Neural cell (in vitro differentiated cells): Measurements from ENCODE around the gene CNOT4. TPM values are rescaled to one million over a fixed set of nuclear protein-coding genes. Genes with fewer than 3 reads are reported as not detected.

Experiments
- H2AFZ ChIP-seq: fragments of 200-600, 300-800 bp; sonication (generic), shearing (Covaris generic); 2 replicates; pipeline ENCODE4 v1.6.0; 2014; ENCODE audit warnings: low read depth, mild to moderate bottlenecking, antibody characterized with exemption, low read length, moderate library complexity
- H3F3A ChIP-seq: fragments of 200-600 bp; shearing (Covaris generic); 2 replicates; pipeline ENCODE4 v1.6.1; 2016; ENCODE audit warnings: mild to moderate bottlenecking, moderate library complexity, mixed read lengths, antibody characterized with exemption, low read length; ENCODE audit not compliant: insufficient read depth, poor library complexity, severe bottlenecking
- H3K27ac ChIP-seq: fragments of 200-600, 300-800 bp; sonication (generic), shearing (Covaris generic); 2 replicates; pipeline ENCODE4 v1.5.1; 2014; ENCODE audit warnings: mild to moderate bottlenecking, low read length, moderate library complexity
- H3K27me3 ChIP-seq: fragments of 300-800, 200-600 bp; sonication (generic), shearing (Covaris generic); 2 replicates; pipeline ENCODE4 v1.6.0; 2014; ENCODE audit warnings: mild to moderate bottlenecking, low read depth, low read length, moderate library complexity; ENCODE audit not compliant: insufficient read depth
- H3K36me3 ChIP-seq: fragments of 300-800, 200-600 bp; sonication (generic), shearing (Covaris generic); 2 replicates; pipeline ENCODE4 v1.5.1; 2014; ENCODE audit warnings: mild to moderate bottlenecking, antibody characterized with exemption, low read length, moderate library complexity; ENCODE audit not compliant: insufficient read depth
- H3K4me2 ChIP-seq: fragments of 300-800, 200-600 bp; sonication (generic), shearing (Covaris generic); 2 replicates; pipeline ENCODE4 v1.6.0; 2014; ENCODE audit warnings: mild to moderate bottlenecking, low read length
- H3K4me3 ChIP-seq: fragments of 300-800, 200-600 bp; sonication (generic), shearing (Covaris generic); 2 replicates; pipeline ENCODE4 v1.5.1; 2014; ENCODE audit warnings: mild to moderate bottlenecking, low read length, moderate library complexity
- H3K79me2 ChIP-seq: fragments of 200-600 bp; shearing (Covaris generic); replicated peaks from 2 replicates; pipeline ENCODE4 v1.6.0; 2014; ENCODE audit warnings: mild to moderate bottlenecking, low read length, moderate library complexity; ENCODE audit not compliant: insufficient read depth
- H3K9ac ChIP-seq: fragments of 300-800, 200-600 bp; sonication (generic), shearing (Covaris generic); 2 replicates; pipeline ENCODE4 v1.6.1; 2016; ENCODE audit warnings: mild to moderate bottlenecking, low read length, mixed read lengths
- H3K9me2 ChIP-seq: fragments of 200-600 bp; shearing (Covaris generic); 2 replicates; pipeline ENCODE4 v1.6.1; 2016; ENCODE audit warnings: mild to moderate bottlenecking, low read length, mixed read lengths; ENCODE audit not compliant: insufficient read depth
- H3K9me3 ChIP-seq: fragments of 200-600, 300-800 bp; sonication (generic), shearing (Covaris generic); 2 replicates; pipeline ENCODE4 v1.6.1; 2016; ENCODE audit warnings: mild to moderate bottlenecking, mixed run types, low read length, moderate library complexity, mixed read lengths
- H4K20me1 ChIP-seq: fragments of 200-600 bp; shearing (Covaris generic); 2 replicates; pipeline ENCODE4 v1.6.1; 2016; ENCODE audit warnings: mild to moderate bottlenecking, mixed run types; ENCODE audit not compliant: insufficient read depth
- CTCF ChIP-seq: fragments of 450-650 bp; IDR thresholded peaks from 2 replicates; pipeline ENCODE4 v1.5.1; 2014; ENCODE audit warnings: antibody characterized with exemption, mild to moderate bottlenecking, moderate library complexity; ENCODE audit not compliant: poor library complexity, severe bottlenecking
- EP300 ChIP-seq: fragments of 450-650 bp; conservative IDR thresholded peaks from 2 replicates; pipeline ENCODE4 v1.6.1; 2014; ENCODE audit warnings: antibody characterized with exemption, mild to moderate bottlenecking, moderate library complexity; ENCODE audit not compliant: poor library complexity, severe bottlenecking
- EZH2 ChIP-seq: fragments of 200-600, 300-800 bp; shearing (Covaris generic), sonication (generic); IDR thresholded peaks from 2 replicates; pipeline ENCODE4 v1.6.1; 2014; ENCODE audit warnings: antibody characterized with exemption, low read length, borderline replicate concordance, mild to moderate bottlenecking; ENCODE audit not compliant: insufficient read depth, poor library complexity, severe bottlenecking
- MXI1 ChIP-seq: fragments of 450-650 bp; conservative IDR thresholded peaks from 2 replicates; pipeline ENCODE4 v1.6.1; 2014; ENCODE audit warnings: antibody characterized with exemption, mild to moderate bottlenecking; ENCODE audit not compliant: poor library complexity, severe bottlenecking
- POLR2AphosphoS5 ChIP-seq: IDR thresholded peaks from 2 replicates; pipeline ENCODE4 v1.6.1; 2012
- RAD21 ChIP-seq: fragments of 450-650 bp; conservative IDR thresholded peaks from 2 replicates; pipeline ENCODE4 v1.6.1; 2014; ENCODE audit warnings: antibody characterized with exemption, mild to moderate bottlenecking, moderate library complexity
- REST ChIP-seq: IDR thresholded peaks from 2 replicates; pipeline ENCODE4 v1.6.1; 2012; ENCODE audit warnings: borderline replicate concordance
- SMC3 ChIP-seq: fragments of 450-650 bp; conservative IDR thresholded peaks from 2 replicates; pipeline ENCODE4 v1.6.1; 2014; ENCODE audit warnings: antibody characterized with exemption, mild to moderate bottlenecking, moderate library complexity; ENCODE audit not compliant: poor library complexity
- TAF1 ChIP-seq: IDR thresholded peaks from 2 replicates; pipeline ENCODE4 v1.6.1; 2012; ENCODE audit warnings: low read depth
- polyA plus RNA-seq: library from polyadenylated mRNA; depleted of rRNA; stranded (reverse); fragments of >200 nt; gene quantifications from 2 replicates; pipeline ENCODE4 v1.2.3, GENCODE V29; 2014

Gene CNOT4
- polyA plus RNA-seq, 1 donor from 2014 or later, result 6.4 TPM

GRCh38 chr7:135416431-135416830 lies 93.5 kb downstream of the CNOT4 start:
- H3K27ac ChIP-seq, result no peak overlapping the region
- no peak overlapping the region for H3K4me3 ChIP-seq
- H3K9ac ChIP-seq, result no peak overlapping the region
- no peaks in the 10 kb centered on the region for H3F3A ChIP-seq
- H3K79me2 ChIP-seq, result no peaks in the 10 kb centered on the region
- peaks cover 4% of the 10 kb centered on the region for H3K36me3 ChIP-seq
- no peaks in the 10 kb centered on the region for H3K9me3 ChIP-seq
- H3K4me2 ChIP-seq, result no peak overlapping the region
- TF ChIP-seq REST, result no peak
- no peaks in the 10 kb centered on the region for H4K20me1 ChIP-seq
- H3K9me2 ChIP-seq, result no peaks in the 10 kb centered on the region
- no peaks in the 10 kb centered on the region for H3K27me3 ChIP-seq
- no peak overlapping the region for H2AFZ ChIP-seq

- Histone ChIP-seq H3K9ac (no peak overlapping the region), H3F3A (no peaks in the 10 kb centered on the region), H2AFZ (no peak overlapping the region), H3K27me3 (no peaks in the 10 kb centered on the region), H3K4me3 (no peak overlapping the region), H3K9me3 (no peaks in the 10 kb centered on the region), H4K20me1 (no peaks in the 10 kb centered on the region), H3K27ac (no peak overlapping the region), H3K79me2 (no peaks in the 10 kb centered on the region), H3K9me2 (no peaks in the 10 kb centered on the region), H3K36me3 (peaks cover 4% of the 10 kb centered on the region), H3K4me2 (no peak overlapping the region)
- TF ChIP-seq RAD21 (no peak), TAF1 (no peak), POLR2AphosphoS5 (no peak), EP300 (no peak)
These were observed 95.0 kb downstream of the CNOT4 start for GRCh38 chr7:135414850-135415439.

- no peak for TF ChIP-seq RAD21
- no peak for TF ChIP-seq MXI1
- no peak for TF ChIP-seq CTCF
- no peak for TF ChIP-seq SMC3
- TF ChIP-seq TAF1, result no peak
- no peak for TF ChIP-seq POLR2AphosphoS5
- TF ChIP-seq REST, result no peak
- TF ChIP-seq EZH2, result no peak
- TF ChIP-seq EP300, result no peak
These were observed 95.7 kb downstream of the CNOT4 start for GRCh38 chr7:135414208-135414607.

More at GRCh38 chr7:135414208-135414607, 95.7 kb downstream of the CNOT4 start:
- no peaks in the 10 kb centered on the region for H3K27me3 ChIP-seq
- no peaks in the 10 kb centered on the region for H3K79me2 ChIP-seq
- no peak overlapping the region for H3K27ac ChIP-seq
- no peaks in the 10 kb centered on the region for H3K9me3 ChIP-seq
- no peak overlapping the region for H3K4me3 ChIP-seq
- no peaks in the 10 kb centered on the region for H4K20me1 ChIP-seq
- no peak overlapping the region for H2AFZ ChIP-seq
- peaks cover 4% of the 10 kb centered on the region for H3K36me3 ChIP-seq
- H3K9me2 ChIP-seq, result no peaks in the 10 kb centered on the region
- H3K4me2 ChIP-seq, result no peak overlapping the region
- H3K9ac ChIP-seq, result no peak overlapping the region
- H3F3A ChIP-seq, result no peaks in the 10 kb centered on the region
